Mesenchymal stem cell (in vitro differentiated cells and primary cell): ENCODE results near the gene CACNA1C.

Experiments used
- DNase-seq: peaks from one replicate; pipeline ENCODE4 v3.0.0-alpha.2; 2013
- H2AFZ ChIP-seq: one replicate; pipeline ENCODE4 v1.6.1; 2013; ENCODE audit warnings: low read depth, mild to moderate bottlenecking, control low read depth, inconsistent platforms, low read length, moderate library complexity
- H2AK5ac ChIP-seq: 2 replicates; pipeline ENCODE4 v1.6.1; 2013; ENCODE audit warnings: low read length, moderate library complexity, mild to moderate bottlenecking, inconsistent platforms; ENCODE audit not compliant: severe bottlenecking
- H2BK120ac ChIP-seq: one replicate; pipeline ENCODE4 v1.6.1; 2013; ENCODE audit warnings: low read depth, mild to moderate bottlenecking, inconsistent platforms, low read length, moderate library complexity
- H2BK12ac ChIP-seq, 2 experiments: one replicate each; pipeline ENCODE4 v1.6.1; 2013; ENCODE audit warnings: inconsistent platforms in 2 of 2, low read length in 2 of 2, mild to moderate bottlenecking in 2 of 2, moderate library complexity in 2 of 2, control low read depth in 1 of 2
- H2BK15ac ChIP-seq: one replicate; pipeline ENCODE4 v1.6.1; 2013; ENCODE audit warnings: mild to moderate bottlenecking, low read depth, inconsistent platforms; ENCODE audit not compliant: poor library complexity, severe bottlenecking
- H2BK5ac ChIP-seq: 2 replicates; pipeline ENCODE4 v1.6.1; 2013; ENCODE audit warnings: low read depth, mild to moderate bottlenecking, low read length, control low read depth, inconsistent platforms; ENCODE audit not compliant: poor library complexity, severe bottlenecking
- H3K14ac ChIP-seq, 2 experiments: one replicate each; pipeline ENCODE4 v1.6.1; 2013; ENCODE audit warnings: inconsistent platforms in 2 of 2, low read length in 2 of 2, control low read depth in 1 of 2, mild to moderate bottlenecking in 1 of 2, moderate library complexity in 1 of 2
- H3K18ac ChIP-seq, 2 experiments: one replicate each; pipeline ENCODE4 v1.6.1; 2013; ENCODE audit warnings: inconsistent platforms in 2 of 2, low read length in 2 of 2, control low read depth in 1 of 2, low read depth in 1 of 2, mild to moderate bottlenecking in 1 of 2
- H3K23ac ChIP-seq, 2 experiments: one replicate each; pipeline ENCODE4 v1.6.1; 2013; ENCODE audit warnings: inconsistent platforms in 2 of 2, low read length in 2 of 2, mild to moderate bottlenecking in 2 of 2, moderate library complexity in 2 of 2, control low read depth in 1 of 2
- H3K27ac ChIP-seq: 2 replicates; pipeline ENCODE4 v1.5.1; 2013; ENCODE audit warnings: mild to moderate bottlenecking, moderate library complexity, low read length, control low read depth, inconsistent platforms; ENCODE audit not compliant: poor library complexity, severe bottlenecking
- H3K27me3 ChIP-seq, 2 experiments: 2 replicates each; pipeline versions ENCODE4 v1.6.1 to v1.7.0; 2013; ENCODE audit warnings: low read length in 2 of 2, mild to moderate bottlenecking in 2 of 2, moderate library complexity in 2 of 2, control low read depth in 1 of 2, inconsistent platforms in 1 of 2; ENCODE audit not compliant: control insufficient read depth in 1 of 2, insufficient read depth in 1 of 2
- H3K36me3 ChIP-seq, 2 experiments: 2 replicates each; pipeline versions ENCODE4 v1.6.1 to v1.7.0; 2013; ENCODE audit warnings: low read length in 2 of 2, control low read depth in 1 of 2, inconsistent platforms in 1 of 2, low read depth in 1 of 2, mild to moderate bottlenecking in 1 of 2; ENCODE audit not compliant: insufficient read depth in 2 of 2, control insufficient read depth in 1 of 2
- H3K4ac ChIP-seq, 2 experiments: one replicate each; pipeline ENCODE4 v1.6.1; 2013; ENCODE audit warnings: inconsistent platforms in 2 of 2, low read length in 2 of 2, mild to moderate bottlenecking in 2 of 2, moderate library complexity in 2 of 2, control low read depth in 1 of 2, low read depth in 1 of 2
- H3K4me1 ChIP-seq: 2 replicates; pipeline ENCODE4 v1.6.1; 2013; ENCODE audit warnings: low read depth, low read length, control low read depth; ENCODE audit not compliant: control insufficient read depth, insufficient read depth
- H3K4me2 ChIP-seq: 2 replicates; pipeline ENCODE4 v1.6.1; 2013; ENCODE audit warnings: low read length, mild to moderate bottlenecking, inconsistent platforms; ENCODE audit not compliant: poor library complexity, severe bottlenecking
- H3K4me3 ChIP-seq, 2 experiments: 2 replicates each; pipeline versions ENCODE4 v1.5.1 to v1.7.0; 2013; ENCODE audit warnings: low read length in 2 of 2, mild to moderate bottlenecking in 2 of 2, control low read depth in 1 of 2, low read depth in 1 of 2; ENCODE audit not compliant: insufficient read depth in 1 of 2
- H3K79me1 ChIP-seq: replicated peaks from 2 replicates; pipeline ENCODE4 v1.6.1; 2013; ENCODE audit warnings: mild to moderate bottlenecking, control low read depth, low read length, inconsistent platforms; ENCODE audit not compliant: poor library complexity, severe bottlenecking
- H3K9ac ChIP-seq: 2 replicates; pipeline ENCODE4 v1.7.0; 2013; ENCODE audit warnings: mild to moderate bottlenecking, low read length, moderate library complexity
- H3K9me3 ChIP-seq: 2 replicates; pipeline ENCODE4 v1.7.0; 2013; ENCODE audit warnings: mild to moderate bottlenecking, low read length; ENCODE audit not compliant: control insufficient read depth
- H4K8ac ChIP-seq: one replicate; pipeline ENCODE4 v1.6.1; 2013; ENCODE audit warnings: inconsistent platforms, mild to moderate bottlenecking, low read length, moderate library complexity
- H4K91ac ChIP-seq: one replicate; pipeline ENCODE4 v1.6.1; 2013; ENCODE audit warnings: mild to moderate bottlenecking, low read length, inconsistent platforms
- WGBS: methylation state at CpG from one replicate; pipeline ENCODE4 v1.1.7; 2013; ENCODE audit warnings: mixed read lengths; 5-methylcytosine and 5-hydroxymethylcytosine counted together

Gene CACNA1C

GRCh38 chr12:2167231-2167630, 114.4 kb downstream of the CACNA1C start:
- Histone ChIP-seq H4K8ac (no peak overlapping the region), H3K4ac (no peak overlapping the region), H3K27me3 (peaks cover 0 to 11% of the 10 kb centered on the region in 2 experiments), H3K14ac (no peak overlapping the region), H3K18ac (no peak overlapping the region), H2BK5ac (no peak overlapping the region), H4K91ac (no peak overlapping the region), H2BK15ac (no peak overlapping the region), H3K4me3 (no peak overlapping the region), H3K36me3 (peaks cover 0 to 3% of the 10 kb centered on the region in 2 experiments), H2BK12ac (no peak overlapping the region), H3K9ac (no peak overlapping the region), H3K79me1 (no peaks in the 10 kb centered on the region), H2AK5ac (no peak overlapping the region), H2BK120ac (no peak overlapping the region), H3K4me2 (no peak overlapping the region), H3K27ac (no peak overlapping the region), H2AFZ (no peak overlapping the region), H3K4me1 (peaks cover 4% of the 10 kb centered on the region), H3K9me3 (peaks cover 11% of the 10 kb centered on the region), H3K23ac (no peak overlapping the region)
- DNase-seq, result no peak

GRCh38 chr12:2168808-2169207, 116.0 kb downstream of the CACNA1C start:
- H3K18ac ChIP-seq, result no peak overlapping the region

DNA sequence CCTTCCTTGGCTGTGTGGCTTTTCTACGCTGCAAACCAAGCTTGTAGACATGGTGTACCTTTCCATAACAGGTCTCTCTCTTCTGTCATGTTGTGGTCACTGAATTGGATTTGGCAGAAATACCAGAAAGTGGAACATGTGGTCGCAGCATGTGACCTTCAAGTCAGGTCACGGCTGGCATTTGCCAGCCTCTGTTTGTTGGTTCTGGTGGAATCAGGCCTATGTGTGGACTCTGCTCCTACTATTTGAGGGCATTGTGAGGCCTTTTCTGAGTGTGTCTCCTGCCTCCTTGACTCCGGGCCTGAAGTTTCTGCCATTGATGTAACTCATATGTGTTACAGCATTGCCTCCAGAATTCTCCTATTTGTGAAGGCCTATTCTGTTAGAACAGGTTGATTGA, 116.7 kb downstream of the CACNA1C start:
- Histone ChIP-seq H3K14ac (no peak overlapping the region), H2BK120ac (no peak overlapping the region), H3K9ac (peak overlapping the region; percentile 28), H3K23ac (no peak overlapping the region), H3K27ac (no peak overlapping the region), H3K9me3 (peaks cover 11% of the 10 kb centered on the region), H3K18ac (no peak overlapping the region), H2BK15ac (no peak overlapping the region), H3K4me2 (no peak overlapping the region), H3K4me3 (no peak overlapping the region), H4K91ac (no peak overlapping the region), H3K36me3 (peaks cover 0 to 3% of the 10 kb centered on the region in 2 experiments), H3K79me1 (no peaks in the 10 kb centered on the region), H2BK5ac (no peak overlapping the region), H3K27me3 (peaks cover 0 to 20% of the 10 kb centered on the region in 2 experiments), H4K8ac (no peak overlapping the region), H2BK12ac (no peak overlapping the region), H2AFZ (no peak overlapping the region), H3K4ac (no peak overlapping the region), H2AK5ac (no peak overlapping the region), H3K4me1 (no peaks in the 10 kb centered on the region)
- DNase-seq, result no peak
- WGBS, result 97% methylated on average over 4 of the region's 4 CpGs

More at GRCh38 chr12:2168808-2169207, 116.0 kb downstream of the CACNA1C start:
- no peaks in the 10 kb centered on the region for H3K79me1 ChIP-seq
- H3K4me2 ChIP-seq, result no peak overlapping the region
- no peak overlapping the region for H2BK15ac ChIP-seq
- H3K4ac ChIP-seq, result no peak overlapping the region
- H2AFZ ChIP-seq, result no peak overlapping the region
- no peak overlapping the region for H3K27ac ChIP-seq
- no peak overlapping the region for H3K4me3 ChIP-seq
- no peak overlapping the region for H2AK5ac ChIP-seq
- H3K36me3 ChIP-seq, result peaks cover 0 to 3% of the 10 kb centered on the region in 2 experiments
- H3K23ac ChIP-seq, result no peak overlapping the region
- H3K4me1 ChIP-seq, result no peaks in the 10 kb centered on the region
- no peak overlapping the region for H3K14ac ChIP-seq
- no peak overlapping the region for H4K91ac ChIP-seq
- no peak overlapping the region for H4K8ac ChIP-seq
- no peak overlapping the region for H2BK120ac ChIP-seq
- H3K27me3 ChIP-seq, result peaks cover 0 to 20% of the 10 kb centered on the region in 2 experiments
- peak; percentile 17 for DNase-seq
- H3K9me3 ChIP-seq, result peaks cover 11% of the 10 kb centered on the region
- no peak overlapping the region for H2BK12ac ChIP-seq
- H2BK5ac ChIP-seq, result no peak overlapping the region
- 70% methylated on average over 6 of the region's 6 CpGs for WGBS
- no peak overlapping the region for H3K9ac ChIP-seq

DNA sequence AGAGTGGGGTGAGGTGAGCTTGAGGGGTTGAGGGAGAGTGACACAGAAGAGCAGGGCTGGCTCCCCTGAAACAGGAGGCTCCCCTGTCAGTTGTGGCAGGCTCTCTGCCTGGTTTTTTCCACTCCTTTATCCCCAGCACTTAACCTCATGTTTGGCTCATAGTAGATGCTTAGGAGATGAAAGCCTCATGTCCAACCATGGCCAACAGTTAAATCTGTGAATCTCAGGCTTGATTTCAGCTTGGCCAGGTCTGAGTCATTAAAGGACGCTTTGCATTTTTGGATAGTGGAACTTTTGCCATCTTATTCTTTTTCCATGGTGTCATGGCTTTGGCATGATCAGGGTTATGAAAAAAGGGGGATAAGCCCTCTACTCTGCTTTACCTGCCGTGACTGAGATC, 117.2 kb downstream of the CACNA1C start:
- Histone ChIP-seq H3K4ac (no peak overlapping the region), H3K4me3 (no peak overlapping the region), H2BK120ac (no peak overlapping the region), H3K4me2 (no peak overlapping the region), H2BK15ac (no peak overlapping the region), H3K14ac (no peak overlapping the region), H2BK5ac (no peak overlapping the region), H3K4me1 (no peaks in the 10 kb centered on the region), H3K9ac (peak overlapping the region; percentile 28), H2AFZ (no peak overlapping the region), H3K79me1 (no peaks in the 10 kb centered on the region), H3K18ac (no peak overlapping the region), H2AK5ac (no peak overlapping the region), H4K8ac (no peak overlapping the region), H3K27ac (no peak overlapping the region), H4K91ac (no peak overlapping the region), H3K36me3 (peaks cover 0 to 3% of the 10 kb centered on the region in 2 experiments), H3K23ac (no peak overlapping the region), H2BK12ac (no peak overlapping the region), H3K27me3 (peaks cover 0 to 20% of the 10 kb centered on the region in 2 experiments), H3K9me3 (peaks cover 11% of the 10 kb centered on the region)
- WGBS, result 93% methylated on average over 2 of the region's 2 CpGs
- DNase-seq, result no peak
